Stimulated activated CD8-positive, alpha-beta memory T cell treated with anti-CD3 and anti-CD28 coated beads, Interleukin-15, amount 100 ng/mL, for 1 hour (primary cell): ENCODE measurements around the gene RASGRP2.

Experiments used
- DNase-seq: peaks from one replicate; pipeline ENCODE4 v3.0.0-alpha.2; 2020; ENCODE audit warnings: low read depth

The RASGRP2 gene

GRCh38 chr11:64743591-64744543 is at the start of gene RASGRP2:
TSS of gene RASGRP2 (minus strand) at chr11:64744142. CDS start at chr11:64742866, 1,276 bp downstream.
- peak; percentile 79 for DNase-seq

- no peak for DNase-seq
Observed at GRCh38 chr11:64792482-64792881, 48.5 kb upstream of the RASGRP2 start.

- no peak for DNase-seq
Observed at GRCh38 chr11:64791781-64792291, 47.9 kb upstream of the RASGRP2 start.

- no peak for DNase-seq
Observed at GRCh38 chr11:64790205-64791095, 46.5 kb upstream of the RASGRP2 start.

GRCh38 chr11:64789331-64790204 is 45.6 kb upstream of the RASGRP2 start:
- no peak for DNase-seq

- DNase-seq: no peak
Observed at GRCh38 chr11:64788321-64789215, 44.6 kb upstream of the RASGRP2 start.

GRCh38 chr11:64787526-64788320 is 43.8 kb upstream of the RASGRP2 start:
- DNase-seq: no peak

GRCh38 chr11:64786308-64786707 is 42.4 kb upstream of the RASGRP2 start:
- DNase-seq: no peak

GRCh38 chr11:64784813-64785581 is 41.1 kb upstream of the RASGRP2 start:
- no peak for DNase-seq

GRCh38 chr11:64778473-64779298 is 34.7 kb upstream of the RASGRP2 start, which contains the start of gene SF1:
TSS of gene SF1 (minus strand) at chr11:64778542. CDS start at chr11:64778392, 150 bp downstream.
- DNase-seq: peak; percentile 98

- no peak for DNase-seq
Observed at GRCh38 chr11:64778223-64778472, 34.2 kb upstream of the RASGRP2 start.

- DNase-seq: peak; percentile 54
Observed at GRCh38 chr11:64777449-64778222, 33.7 kb upstream of the RASGRP2 start.

GRCh38 chr11:64776875-64777274 is 32.9 kb upstream of the RASGRP2 start:
- DNase-seq: no peak

- no peak for DNase-seq
Observed at GRCh38 chr11:64776425-64776824, 32.5 kb upstream of the RASGRP2 start.

- no peak for DNase-seq
Observed at GRCh38 chr11:64774144-64774543, 30.2 kb upstream of the RASGRP2 start.

GRCh38 chr11:64772303-64773018 is 28.5 kb upstream of the RASGRP2 start:
- DNase-seq: no peak

- no peak for DNase-seq
Observed at GRCh38 chr11:64771861-64772260, 27.9 kb upstream of the RASGRP2 start.
